Common myeloid progenitor, CD34-positive (primary cell): ENCODE measurements around the gene HTRA3.

Source experiments
- CTCF ChIA-PET: fragments of 350-600 bp; sonication (Branson Sonifier 250); formaldehyde crosslinking; loops from one replicate; lab custom pipeline; 2021; ENCODE audit warnings: antibody characterized with exemption; lab: Charles Lee
- POLR2A ChIA-PET: fragments of 350-600 bp; sonication (Branson Sonifier 250); formaldehyde crosslinking; loops from one replicate; lab custom pipeline; 2021; ENCODE audit warnings: antibody characterized with exemption; lab: Charles Lee
- DNase-seq, 3 donors: peaks; one replicate each; pipeline versions ENCODE4 v3.0.0 to v3.0.0-alpha.2; 2013
- H3K27ac ChIP-seq, 2 experiments: 1 replicate in 1 of 2; 2 replicates in 1 of 2; pipeline ENCODE4 v1.7.0; 2013; ENCODE audit warnings: inconsistent platforms in 2 of 2, low read length in 2 of 2, mild to moderate bottlenecking in 2 of 2, low read depth in 1 of 2, moderate library complexity in 1 of 2; ENCODE audit not compliant: severe bottlenecking in 2 of 2, insufficient read depth in 1 of 2, poor library complexity in 1 of 2
- H3K27me3 ChIP-seq, 5 experiments: replicated peaks in 2 of 5; 1 replicate in 3 of 5; 2 replicates in 2 of 5; pipeline versions ENCODE4 v1.6.1 to v1.7.0; 2013; ENCODE audit warnings: low read length in 4 of 5, mild to moderate bottlenecking in 2 of 5, moderate library complexity in 2 of 5, inconsistent platforms in 1 of 5; ENCODE audit not compliant: insufficient read depth in 5 of 5, control insufficient read depth in 4 of 5
- H3K36me3 ChIP-seq, 4 experiments: 1 replicate in 2 of 4; 2 replicates in 2 of 4; pipeline versions ENCODE4 v1.6.1 to v1.7.0; 2013; ENCODE audit warnings: low read length in 3 of 4, control low read depth in 1 of 4, mild to moderate bottlenecking in 1 of 4; ENCODE audit not compliant: control insufficient read depth in 4 of 4, insufficient read depth in 4 of 4
- H3K4me1 ChIP-seq, 4 experiments: 1 replicate in 3 of 4; 2 replicates in 1 of 4; pipeline versions ENCODE4 v1.6.1 to v1.7.1; 2013; ENCODE audit warnings: low read length in 3 of 4, mild to moderate bottlenecking in 3 of 4, control low read depth in 1 of 4, inconsistent platforms in 1 of 4, moderate library complexity in 1 of 4; ENCODE audit not compliant: control insufficient read depth in 4 of 4, insufficient read depth in 4 of 4; ENCODE audit errors: control extremely low read depth in 1 of 4
- H3K4me3 ChIP-seq, 7 experiments: 1 replicate in 4 of 7; 2 replicates in 3 of 7; pipeline versions ENCODE4 v1.5.1 to v1.7.0; 2013; ENCODE audit warnings: mild to moderate bottlenecking in 7 of 7, low read length in 6 of 7, moderate library complexity in 6 of 7, inconsistent platforms in 2 of 7, low read depth in 2 of 7, control low read depth in 1 of 7; ENCODE audit not compliant: insufficient read depth in 4 of 7, control insufficient read depth in 1 of 7; ENCODE audit errors: extremely low read depth in 1 of 7
- H3K9me3 ChIP-seq, 5 experiments: 1 replicate in 4 of 5; 2 replicates in 1 of 5; pipeline versions ENCODE4 v1.6.1 to v1.7.1; 2013; ENCODE audit warnings: low read length in 4 of 5, mild to moderate bottlenecking in 2 of 5, inconsistent platforms in 1 of 5, low read depth in 1 of 5, moderate library complexity in 1 of 5; ENCODE audit not compliant: control insufficient read depth in 4 of 5, insufficient read depth in 2 of 5; ENCODE audit errors: control extremely low read depth in 1 of 5
- WGBS: methylation state at CpG from one replicate; pipeline ENCODE4 v1.1.5; 2013; ENCODE audit not compliant: insufficient coverage; 5-methylcytosine and 5-hydroxymethylcytosine counted together

Gene HTRA3

GRCh38 chr4:8266088-8266487, 3.5 kb upstream of the HTRA3 start:
- Histone ChIP-seq H3K9me3 (no peaks in the 10 kb centered on the region), H3K27me3 (peaks cover 0 to 11% (median 3%) of the 10 kb centered on the region in 5 experiments), H3K4me3 (no peak overlapping the region), H3K36me3 (no peaks in the 10 kb centered on the region), H3K4me1 (peaks cover 0 to 56% (median 50%) of the 10 kb centered on the region in 4 experiments), H3K27ac (no peak overlapping the region)
- WGBS: 98% methylated on average over 6 of the region's 6 CpGs
- ChIA-PET CTCF (interaction anchor here (1.0 to 4.6 kb wide), 19 partner anchors 8 to 175 kb away, joined by 3 to 52 read pairs (median 6); partner anchors contain the start of genes ACOX3 and TRMT44), POLR2A (no interaction called here)
- DNase-seq: no peak

DNA sequence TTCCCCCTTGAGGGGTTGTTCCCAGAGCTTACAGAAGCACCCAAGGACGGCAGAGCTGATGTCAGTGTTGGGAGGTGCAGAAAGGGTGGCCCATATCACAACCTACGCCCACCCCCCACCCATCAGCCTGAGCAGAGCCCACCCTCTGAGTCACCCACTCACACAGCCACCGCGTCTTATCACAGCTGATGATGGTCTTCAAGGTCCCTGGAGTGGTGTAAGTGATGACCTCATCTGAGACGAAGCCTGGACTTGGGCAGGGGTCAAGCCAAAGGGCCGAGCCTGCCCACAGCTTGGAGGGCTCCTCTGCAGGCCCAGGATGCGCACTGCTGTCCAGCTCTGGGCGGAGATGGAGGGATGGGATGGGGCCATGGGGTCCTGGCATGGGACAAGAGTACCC, 3.0 kb upstream of the HTRA3 start:
- CTCF ChIA-PET: interaction anchor here (0.6 to 4.6 kb wide), 23 partner anchors 9 to 303 kb away, joined by 3 to 52 read pairs (median 5); partner anchors contain the start of genes ACOX3 and TRMT44
- 91% methylated on average over 5 of the region's 8 CpGs for WGBS
- no peak for DNase-seq
- no peaks in the 10 kb centered on the region for H3K36me3 ChIP-seq
- no peaks in the 10 kb centered on the region for H3K9me3 ChIP-seq
- H3K4me1 ChIP-seq: peaks cover 0 to 56% (median 45%) of the 10 kb centered on the region in 4 experiments
- no peak overlapping the region for H3K4me3 ChIP-seq
- H3K27ac ChIP-seq: no peak overlapping the region
- POLR2A ChIA-PET: interaction anchor here (0.6 kb wide), 1 partner anchor 48 kb away, joined by 3 read pairs; no protein-coding TSS in a partner anchor
- peaks cover 0 to 11% (median 3%) of the 10 kb centered on the region in 5 experiments for H3K27me3 ChIP-seq

- Histone ChIP-seq H3K9me3 (no peaks in the 10 kb centered on the region), H3K27ac (no peak overlapping the region), H3K4me1 (peaks cover 0 to 56% (median 43%) of the 10 kb centered on the region in 4 experiments), H3K4me3 (no peak overlapping the region), H3K27me3 (peaks cover 0 to 11% (median 3%) of the 10 kb centered on the region in 5 experiments), H3K36me3 (no peaks in the 10 kb centered on the region)
- DNase-seq: peak; percentile 56 to 78 (median 77)
- CTCF ChIA-PET: interaction anchor here (0.6 to 4.6 kb wide), 27 partner anchors 9 to 303 kb away, joined by 3 to 52 read pairs (median 5); partner anchors contain the start of genes ACOX3 and TRMT44
- WGBS: 67% methylated on average over 6 of the region's 13 CpGs
- POLR2A ChIA-PET: interaction anchor here (0.6 kb wide), 1 partner anchor 48 kb away, joined by 3 read pairs; no protein-coding TSS in a partner anchor
Observed at GRCh38 chr4:8267077-8267476, 2.5 kb upstream of the HTRA3 start.

DNA sequence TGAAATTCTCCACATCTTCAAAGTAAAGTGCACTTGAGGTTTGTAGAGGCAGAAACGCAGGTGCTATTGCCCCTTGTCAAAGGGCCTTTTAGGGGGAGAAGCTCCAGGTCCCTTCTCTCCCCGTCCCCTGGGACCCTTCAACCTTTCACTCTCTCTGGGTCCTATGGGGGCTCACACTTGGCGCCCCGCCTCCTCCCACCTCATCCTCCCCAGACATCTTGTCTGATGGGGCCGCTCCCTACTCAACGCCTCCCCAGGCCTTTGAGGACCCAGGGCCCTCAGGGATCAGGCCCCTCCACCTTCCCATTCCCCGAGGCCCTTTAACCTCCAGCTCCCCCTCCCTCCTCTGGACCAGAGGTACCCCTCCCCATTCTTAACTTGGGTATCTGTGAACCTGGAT, 1.3 kb upstream of the HTRA3 start:
- ChIA-PET CTCF (interaction anchor here (1.1 to 4.6 kb wide), 12 partner anchors 9 to 160 kb away, joined by 3 to 52 read pairs (median 6); no protein-coding TSS in a partner anchor), POLR2A (no interaction called here)
- no peak for DNase-seq
- Histone ChIP-seq H3K9me3 (no peaks in the 10 kb centered on the region), H3K4me3 (no peak overlapping the region), H3K36me3 (no peaks in the 10 kb centered on the region), H3K27ac (no peak overlapping the region), H3K27me3 (peaks cover 0 to 11% (median 3%) of the 10 kb centered on the region in 5 experiments), H3K4me1 (peaks cover 0 to 56% (median 44%) of the 10 kb centered on the region in 4 experiments)
- WGBS: 97% methylated on average over 7 of the region's 7 CpGs

- 83% methylated on average over 25 of the region's 25 CpGs for WGBS
- Histone ChIP-seq H3K36me3 (no peaks in the 10 kb centered on the region), H3K27ac (no peak overlapping the region), H3K27me3 (peaks cover 0 to 11% (median 3%) of the 10 kb centered on the region in 5 experiments), H3K4me3 (peak overlapping the region in 5 of 7 experiments; percentile 61 to 71 (median 68)), H3K9me3 (no peaks in the 10 kb centered on the region), H3K4me1 (peaks cover 0 to 63% (median 51%) of the 10 kb centered on the region in 4 experiments)
- DNase-seq: no peak
- ChIA-PET CTCF (interaction anchor here (1.5 to 2.1 kb wide), 2 partner anchors 26 to 37 kb away, joined by 3 to 6 read pairs; no protein-coding TSS in a partner anchor), POLR2A (no interaction called here)
Observed at GRCh38 chr4:8268901-8269534, 536 bp upstream of the HTRA3 start.

- H3K4me3 ChIP-seq: peak overlapping the region; percentile 7 to 71 (median 67)
- POLR2A ChIA-PET: no interaction called here
- peaks cover 0 to 11% (median 3%) of the 10 kb centered on the region in 5 experiments for H3K27me3 ChIP-seq
- CTCF ChIA-PET: interaction anchor here (0.8 to 2.1 kb wide), 3 partner anchors 28 to 109 kb away, joined by 3 to 6 read pairs (median 3); no protein-coding TSS in a partner anchor
- no peaks in the 10 kb centered on the region for H3K9me3 ChIP-seq
- peaks cover 0 to 75% (median 64%) of the 10 kb centered on the region in 4 experiments for H3K4me1 ChIP-seq
- H3K27ac ChIP-seq: no peak overlapping the region
- WGBS: 41% methylated on average over 11 of the region's 11 CpGs
- DNase-seq: no peak
- no peaks in the 10 kb centered on the region for H3K36me3 ChIP-seq
Observed at GRCh38 chr4:8270418-8270771, 841 bp downstream of the HTRA3 start.
